Dermis microvascular lymphatic vessel endothelial cell (primary cell): Measurements from ENCODE around the gene ITGBL1. TPM values are rescaled to one million over a fixed set of nuclear protein-coding genes. Genes with fewer than 3 reads are reported as not detected.

Experiments
- DNase-seq, 2 donors: peaks; one replicate each; pipeline versions ENCODE4 v3.0.0 to v3.0.0-alpha.2; 2010; ENCODE audit warnings: low read depth in 2 of 2
- total RNA-seq: library from RNA; depleted of rRNA; stranded (reverse); fragments of >200 nt; gene quantifications from 2 replicates; pipeline ENCODE4 v1.2.1, GENCODE V29; 2014

ITGBL1 gene, protein sequence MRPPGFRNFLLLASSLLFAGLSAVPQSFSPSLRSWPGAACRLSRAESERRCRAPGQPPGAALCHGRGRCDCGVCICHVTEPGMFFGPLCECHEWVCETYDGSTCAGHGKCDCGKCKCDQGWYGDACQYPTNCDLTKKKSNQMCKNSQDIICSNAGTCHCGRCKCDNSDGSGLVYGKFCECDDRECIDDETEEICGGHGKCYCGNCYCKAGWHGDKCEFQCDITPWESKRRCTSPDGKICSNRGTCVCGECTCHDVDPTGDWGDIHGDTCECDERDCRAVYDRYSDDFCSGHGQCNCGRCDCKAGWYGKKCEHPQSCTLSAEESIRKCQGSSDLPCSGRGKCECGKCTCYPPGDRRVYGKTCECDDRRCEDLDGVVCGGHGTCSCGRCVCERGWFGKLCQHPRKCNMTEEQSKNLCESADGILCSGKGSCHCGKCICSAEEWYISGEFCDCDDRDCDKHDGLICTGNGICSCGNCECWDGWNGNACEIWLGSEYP
- 9.8 and 14.2 TPM in 2 replicates for total RNA-seq

DNA sequence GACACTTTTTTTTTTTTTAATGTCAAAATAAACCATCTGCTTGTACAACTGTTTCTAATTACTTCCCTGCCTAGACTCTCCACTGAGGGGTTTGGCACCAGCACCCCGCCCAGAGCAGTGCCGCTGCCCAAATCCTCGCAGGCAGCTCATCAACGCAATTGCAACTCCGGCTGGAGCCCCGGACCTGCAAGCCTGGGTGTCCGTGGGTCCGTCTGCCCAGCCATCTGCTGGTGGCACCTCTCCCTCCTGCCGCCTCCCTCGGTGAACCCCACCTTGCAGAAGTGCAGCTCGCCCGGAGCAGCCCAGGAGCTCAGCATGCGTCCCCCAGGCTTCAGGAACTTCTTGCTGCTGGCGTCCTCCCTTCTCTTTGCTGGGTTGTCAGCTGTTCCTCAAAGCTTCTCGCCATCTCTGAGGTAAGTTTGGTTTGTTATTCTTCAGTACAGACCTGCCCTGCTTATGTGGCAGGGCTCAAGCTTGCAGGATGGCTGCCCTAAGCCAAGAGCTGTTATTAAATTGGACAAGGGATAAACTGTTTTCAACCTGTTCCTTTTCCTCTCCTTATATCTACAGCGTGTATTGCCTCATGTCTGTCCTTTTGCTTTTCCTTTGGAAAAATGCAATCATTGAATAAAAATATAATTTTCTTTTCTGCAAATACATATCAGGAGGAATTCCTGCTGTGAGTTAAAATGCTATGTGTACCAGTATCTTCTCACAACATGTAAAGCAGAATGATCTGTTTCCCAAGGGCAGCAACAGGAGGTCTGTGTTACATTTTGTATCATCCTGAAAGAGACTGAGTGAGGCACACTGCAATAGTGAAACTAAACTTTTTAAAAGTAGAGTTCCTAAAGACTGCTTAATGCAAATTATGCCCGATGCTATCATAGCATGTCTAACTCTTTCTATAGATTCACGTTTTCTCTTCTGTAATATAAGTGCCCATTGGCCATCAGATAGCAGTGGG, at the start of gene ITGBL1:
Gene ITGBL1 (plus strand): TSS at position 157 of the 967 bp plus-strand sequence. CDS start 159 bp downstream, at position 316.
- DNase-seq = peak; percentile 9 to 17

DNA sequence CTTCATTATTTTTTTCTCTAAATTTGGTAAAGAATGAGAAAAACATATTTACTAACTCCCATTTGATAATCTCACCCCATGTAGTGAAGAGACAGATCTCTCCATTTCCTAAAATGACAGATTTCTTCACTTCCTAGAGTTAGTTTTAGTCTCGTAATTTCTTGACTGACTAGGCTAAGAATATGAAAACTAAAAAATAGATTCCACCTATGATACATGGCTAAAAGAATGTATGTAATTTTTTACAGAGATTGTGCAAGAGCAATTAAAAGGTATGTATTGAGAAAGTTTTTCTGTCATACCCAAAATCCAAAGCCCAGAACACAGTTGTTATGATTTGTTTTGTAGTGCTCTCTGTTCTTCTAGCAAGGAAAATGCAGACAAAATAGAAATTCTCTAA, 45.7 kb upstream of the ITGBL1 start:
- no peak for DNase-seq

DNA sequence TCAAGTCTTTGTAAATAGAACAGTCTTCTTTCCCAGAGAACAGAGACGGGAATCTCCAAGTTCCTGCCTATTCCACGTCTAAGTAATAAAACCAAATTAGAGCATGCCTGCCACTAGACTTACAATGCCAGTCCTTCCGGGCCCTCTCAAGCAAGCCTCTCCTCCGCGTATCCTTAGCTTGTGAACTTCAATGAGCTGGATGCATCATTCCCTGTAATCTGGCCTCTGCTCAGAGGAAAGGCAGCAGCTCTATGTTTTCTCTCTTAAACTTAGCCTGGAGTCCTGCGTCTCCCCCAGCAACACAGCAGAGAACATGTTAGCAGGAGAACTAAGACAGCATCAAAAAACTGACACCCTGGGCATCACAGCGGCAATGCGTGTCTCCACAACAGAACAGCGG, 44.3 kb upstream of the ITGBL1 start:
- no peak for DNase-seq

DNA sequence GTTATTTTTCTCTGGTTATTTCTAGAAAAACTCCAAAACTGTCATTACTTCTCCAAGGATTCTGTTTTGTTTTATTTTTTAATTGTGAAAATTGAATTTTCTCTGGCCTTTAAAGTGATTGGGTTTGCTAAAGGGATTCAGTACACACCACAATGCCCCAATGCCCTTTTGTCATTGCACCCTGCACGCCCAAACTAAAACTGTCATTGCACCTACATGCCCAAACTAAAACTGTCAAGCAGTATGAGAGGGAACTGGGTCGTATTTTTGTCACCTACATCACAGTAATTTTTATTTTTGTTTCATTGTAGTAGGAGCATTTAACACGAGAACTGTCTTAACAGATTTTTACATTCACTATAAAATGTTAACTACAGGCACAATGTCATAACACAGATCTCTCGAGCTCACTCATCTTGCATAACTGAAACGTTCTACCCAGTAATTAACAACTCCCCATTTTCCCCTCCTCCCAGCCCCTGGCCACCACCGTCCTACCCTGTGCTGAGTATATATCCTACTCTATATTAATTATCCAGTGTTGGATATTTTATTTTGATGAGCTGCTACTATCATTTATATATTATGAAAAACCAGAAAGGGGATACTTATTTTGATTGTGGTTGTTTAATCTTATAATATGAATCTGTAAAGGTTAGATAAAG, 43.4 kb upstream of the ITGBL1 start:
- DNase-seq = no peak

DNA sequence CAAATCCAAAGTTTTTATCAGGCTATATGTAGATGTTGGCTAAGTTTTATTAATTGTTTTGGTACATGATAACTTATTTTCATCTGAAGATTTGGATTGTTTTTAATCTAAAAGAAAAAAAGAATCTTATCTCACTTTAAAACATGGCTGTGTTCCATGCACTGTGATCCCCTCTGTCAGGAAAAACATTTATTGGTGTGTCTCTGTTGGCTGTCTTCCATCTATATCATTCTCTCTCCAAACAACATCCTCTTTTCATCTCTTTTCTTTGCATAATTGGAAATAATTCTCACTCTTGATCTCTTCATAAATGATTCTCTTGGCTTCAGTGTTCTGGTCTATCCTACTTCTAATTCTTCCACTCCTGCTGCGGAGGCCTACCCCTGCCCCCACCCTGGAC, 40.4 kb upstream of the ITGBL1 start:
- peak; percentile 65 to 75 for DNase-seq

DNA sequence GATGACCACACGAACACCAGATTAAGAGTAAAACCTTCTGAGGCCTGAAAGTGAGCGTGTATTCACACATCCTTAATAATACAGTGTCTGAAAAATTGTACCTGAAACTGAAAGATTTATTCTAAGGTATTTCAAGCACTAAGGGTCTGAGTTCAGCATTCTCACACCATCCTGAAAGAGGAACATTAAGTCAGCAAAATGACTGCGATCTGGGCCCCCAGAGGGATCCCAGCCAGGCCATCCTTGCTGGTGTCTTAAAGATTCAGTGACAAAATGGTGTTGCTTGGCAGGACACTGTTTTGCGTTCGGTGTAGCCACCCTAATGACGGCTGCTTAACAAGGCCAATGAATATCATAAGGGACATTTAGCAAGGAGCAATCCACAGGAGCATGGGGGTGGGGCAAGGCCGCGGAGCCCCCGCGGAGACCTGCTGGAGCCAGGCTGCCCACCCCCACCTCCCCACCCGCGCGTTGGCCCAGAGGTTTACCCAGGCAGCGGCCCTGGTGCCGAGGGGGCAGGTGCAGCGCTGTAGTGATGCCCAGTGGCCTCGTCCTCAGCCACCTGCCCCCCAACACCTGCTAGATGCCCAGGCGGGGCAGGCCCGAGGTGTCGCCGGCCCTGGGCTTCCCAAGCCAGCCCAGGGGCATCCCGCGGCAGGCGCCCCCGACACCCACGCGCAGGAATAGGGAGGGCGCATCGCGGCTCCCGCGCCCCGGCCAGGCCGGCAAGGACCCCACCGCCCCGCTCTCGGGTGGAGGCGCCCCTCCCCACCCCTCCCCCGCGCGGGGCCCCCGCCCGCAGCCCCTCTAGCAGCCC, 36.9 kb upstream of the ITGBL1 start:
- DNase-seq = peak in 1 of 2 donors; percentile 33

DNA sequence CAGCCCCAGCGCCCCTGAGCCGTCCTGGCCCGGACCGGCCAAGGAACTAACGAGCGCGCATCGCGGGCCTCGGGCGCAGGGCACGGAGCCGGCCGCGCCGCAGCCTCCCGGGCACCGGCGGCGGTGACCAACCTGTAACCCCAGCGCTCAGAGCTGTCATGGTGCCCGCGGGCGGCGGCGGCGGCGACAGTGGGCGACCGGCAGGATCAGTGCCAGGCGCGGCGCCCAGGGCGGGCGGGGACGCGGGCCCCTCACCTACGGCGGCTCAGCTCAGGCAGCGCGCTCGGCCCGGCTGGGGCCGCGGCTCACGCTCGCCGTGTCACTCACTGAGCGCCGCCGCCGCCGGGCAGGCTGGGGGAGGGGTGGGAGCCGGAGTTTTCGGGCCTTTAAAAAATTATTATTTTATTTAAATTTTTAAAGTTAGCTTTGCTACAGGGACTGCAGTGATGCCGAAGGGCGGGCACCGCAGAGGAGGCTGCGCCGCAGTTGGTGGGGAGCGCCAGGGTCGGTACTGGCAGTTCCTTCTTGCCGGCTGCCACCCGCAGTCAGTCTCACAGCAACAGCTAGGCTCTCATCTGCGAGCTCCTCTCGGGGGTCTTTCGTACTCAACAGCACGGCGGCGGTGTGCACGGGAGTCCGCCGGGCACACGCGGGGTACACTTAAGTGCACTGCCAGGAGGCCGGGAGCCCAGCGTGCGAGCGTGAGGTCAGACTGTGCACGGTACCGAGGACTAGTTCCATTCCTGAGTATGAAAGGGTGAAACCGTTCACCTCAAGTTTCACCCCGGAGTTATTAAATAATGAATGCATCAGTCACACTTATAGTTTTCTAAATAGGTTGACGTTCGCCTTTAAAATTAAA, 36.1 kb upstream of the ITGBL1 start, which contains the start of gene NALCN:
Gene NALCN (minus strand): TSS at position 328 of the 862 bp plus-strand sequence. CDS start 17,382 bp downstream, outside the sequence.
- peak in 1 of 2 donors; percentile 61 for DNase-seq

DNA sequence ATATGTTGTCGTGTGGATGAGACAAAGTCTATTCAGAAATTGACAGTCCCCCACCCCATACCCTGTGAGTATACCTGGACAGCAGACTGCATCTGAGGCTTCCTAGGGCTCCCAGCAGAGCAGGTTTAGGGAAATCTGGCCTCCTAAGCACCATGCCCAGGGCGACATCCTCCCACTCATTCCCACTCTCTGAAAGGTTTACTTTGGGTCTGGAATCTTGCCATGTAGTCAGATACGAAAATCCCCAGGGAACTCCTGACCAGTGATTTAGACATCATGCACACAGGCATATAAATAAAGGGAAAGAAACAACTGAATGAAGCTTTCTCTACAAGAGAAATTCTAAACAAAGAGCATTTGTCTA, 35.5 kb upstream of the ITGBL1 start:
- DNase-seq = peak; percentile 73 to 83

DNA sequence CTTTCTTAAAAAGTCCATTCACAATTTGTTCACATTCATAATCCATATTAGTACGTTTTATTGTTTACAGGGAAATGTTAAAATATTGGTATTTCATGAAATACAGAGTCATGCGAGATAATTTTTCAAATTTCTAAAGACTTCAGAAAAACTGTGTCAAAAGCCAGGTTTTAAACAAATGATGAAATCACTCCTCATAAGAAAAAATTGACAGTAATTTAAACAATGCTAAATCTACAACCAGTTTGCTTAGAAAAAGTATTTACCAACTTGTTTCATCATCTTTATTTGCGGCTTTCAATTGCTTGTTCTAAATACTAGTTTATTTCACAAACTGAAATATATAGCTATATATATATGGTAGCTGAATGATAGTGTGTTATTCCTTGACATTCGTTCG, 35.0 kb upstream of the ITGBL1 start:
- no peak for DNase-seq

GRCh38 chr13:101423872-101424271, 28.6 kb upstream of the ITGBL1 start:
- no peak for DNase-seq

- peak in 1 of 2 donors; percentile 53 for DNase-seq
Observed at GRCh38 chr13:101424381-101425155, 27.9 kb upstream of the ITGBL1 start.

GRCh38 chr13:101425156-101425471, 27.4 kb upstream of the ITGBL1 start:
- DNase-seq = no peak

GRCh38 chr13:101425623-101426022, 26.9 kb upstream of the ITGBL1 start:
- no peak for DNase-seq

- DNase-seq = no peak
Observed at GRCh38 chr13:101429733-101430132, 22.7 kb upstream of the ITGBL1 start.

DNA sequence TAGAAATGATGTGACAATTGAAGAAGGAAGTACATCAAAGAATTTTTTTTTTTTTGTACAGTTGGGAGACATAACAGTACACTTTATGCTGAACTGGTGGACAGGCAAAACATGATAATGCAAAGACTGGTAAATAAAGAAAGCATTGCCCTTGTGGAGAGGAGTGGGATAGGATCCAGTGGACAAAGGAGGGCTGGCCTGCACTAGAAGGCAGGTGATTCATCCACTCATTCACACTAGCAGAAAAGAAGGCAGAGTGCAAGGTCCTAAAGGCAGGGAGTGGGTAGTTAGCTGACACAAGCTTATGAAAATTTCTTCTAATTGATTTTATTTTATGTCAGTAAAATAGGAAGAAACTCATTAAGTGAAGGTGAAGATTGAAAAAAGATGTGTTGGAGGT, 18.6 kb upstream of the ITGBL1 start:
- DNase-seq = no peak

DNA sequence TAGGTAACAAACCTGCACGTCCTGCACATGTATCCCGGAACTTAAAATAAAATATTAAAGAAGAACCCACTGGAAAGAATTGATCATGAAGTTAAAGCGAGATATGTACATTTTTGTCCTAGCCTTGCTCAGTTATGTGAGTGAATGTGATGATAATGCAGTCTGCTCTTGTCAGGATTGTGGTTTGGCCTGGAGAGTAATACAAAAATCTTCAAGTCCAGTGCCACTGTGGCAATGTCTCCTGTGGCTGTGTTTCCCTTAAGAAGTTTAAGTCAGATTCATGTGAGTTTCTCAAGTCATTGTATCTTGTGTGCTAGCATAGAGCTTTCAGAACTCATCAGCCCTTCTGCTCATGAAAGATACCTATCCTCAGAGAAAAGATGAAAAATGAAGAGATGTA, 18.0 kb upstream of the ITGBL1 start:
- DNase-seq = no peak

DNA sequence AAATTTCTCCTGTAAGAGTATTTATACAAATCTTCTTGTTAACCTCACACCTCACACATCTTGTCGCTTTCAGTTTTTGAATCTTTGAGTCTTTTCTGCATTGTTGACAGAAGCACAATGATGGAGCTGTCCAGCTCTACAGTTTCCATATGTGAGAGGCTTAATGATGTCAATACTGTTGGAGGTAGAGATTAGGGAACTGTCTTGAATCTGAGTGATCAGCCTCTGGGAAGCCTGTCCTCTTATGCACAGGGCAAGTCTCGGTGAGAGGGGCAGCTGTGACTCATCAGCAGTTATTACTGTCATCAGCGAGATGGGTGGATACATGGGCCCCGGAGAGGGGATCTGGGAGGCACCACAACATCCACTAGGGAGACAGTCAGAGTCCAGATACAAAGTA, 4.6 kb upstream of the ITGBL1 start:
- no peak for DNase-seq

- DNase-seq = peak; percentile 87 to 95
Observed at GRCh38 chr13:101449790-101450748, 2.4 kb upstream of the ITGBL1 start.
